Testis (tissue), 2 donors: ENCODE results near the gene COL4A3.

Source experiments
- POLR2A ChIP-seq: fragments of 450-650 bp; IDR thresholded peaks from one replicate; pipeline ENCODE4 v1.6.1; 2017; ENCODE audit warnings: antibody characterized with exemption, mild to moderate bottlenecking, moderate library complexity
- TF ChIP-seq, protein P1 (sequence below), 3 experiments: fragments of 450-650 bp in 2 of 3; fragments of 200-600 bp in 1 of 3; sonication (generic) in 1 of 3; IDR thresholded peaks; one replicate each; pipeline ENCODE4 v1.5.1; 2016 to 2019; ENCODE audit warnings: antibody characterized with exemption in 3 of 3, mild to moderate bottlenecking in 2 of 3, moderate library complexity in 1 of 3

DNA sequence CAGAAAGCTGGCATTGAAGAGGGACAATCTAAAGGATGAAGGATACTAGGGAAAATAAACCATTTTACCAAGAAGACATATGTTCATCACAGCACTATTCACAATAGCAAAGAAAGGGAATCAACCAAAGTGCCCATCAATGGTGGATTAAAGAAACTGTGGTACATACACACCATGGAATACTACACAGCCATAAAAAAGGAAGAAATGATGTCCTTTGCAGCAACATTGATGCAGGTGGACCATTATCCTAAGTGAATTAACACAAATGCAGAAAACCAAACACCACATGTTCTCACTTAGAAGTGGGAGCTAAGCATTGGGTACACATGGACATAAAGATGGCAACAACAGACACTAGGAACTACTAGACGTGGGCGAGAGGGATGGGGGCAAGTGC, 153.4 kb downstream of the COL4A3 start:
- TF ChIP-seq POLR2A, result no peak
- TF ChIP-seq, protein P1, sequence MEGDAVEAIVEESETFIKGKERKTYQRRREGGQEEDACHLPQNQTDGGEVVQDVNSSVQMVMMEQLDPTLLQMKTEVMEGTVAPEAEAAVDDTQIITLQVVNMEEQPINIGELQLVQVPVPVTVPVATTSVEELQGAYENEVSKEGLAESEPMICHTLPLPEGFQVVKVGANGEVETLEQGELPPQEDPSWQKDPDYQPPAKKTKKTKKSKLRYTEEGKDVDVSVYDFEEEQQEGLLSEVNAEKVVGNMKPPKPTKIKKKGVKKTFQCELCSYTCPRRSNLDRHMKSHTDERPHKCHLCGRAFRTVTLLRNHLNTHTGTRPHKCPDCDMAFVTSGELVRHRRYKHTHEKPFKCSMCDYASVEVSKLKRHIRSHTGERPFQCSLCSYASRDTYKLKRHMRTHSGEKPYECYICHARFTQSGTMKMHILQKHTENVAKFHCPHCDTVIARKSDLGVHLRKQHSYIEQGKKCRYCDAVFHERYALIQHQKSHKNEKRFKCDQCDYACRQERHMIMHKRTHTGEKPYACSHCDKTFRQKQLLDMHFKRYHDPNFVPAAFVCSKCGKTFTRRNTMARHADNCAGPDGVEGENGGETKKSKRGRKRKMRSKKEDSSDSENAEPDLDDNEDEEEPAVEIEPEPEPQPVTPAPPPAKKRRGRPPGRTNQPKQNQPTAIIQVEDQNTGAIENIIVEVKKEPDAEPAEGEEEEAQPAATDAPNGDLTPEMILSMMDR (IDR thresholded peaks at IDR 0.05), result no peak
